GM18868 (cell line): ENCODE measurements around the gene CAMK1D.
"Not testable (repeated sequence)": the region's sequence is repeated elsewhere in the genome, so short reads cannot be mapped to it uniquely, and the experiment has no call there.

Experiments
- ATAC-seq: cut with Tn5 transposase; IDR thresholded peaks from one replicate; pipeline ENCODE4 v1.9.1; 2021; ENCODE audit warnings: mild to moderate bottlenecking, moderate library complexity; ENCODE audit not compliant: unreplicated experiment

CAMK1D gene

GRCh38 chr10:12546160-12546802, 196.9 kb downstream of the CAMK1D start:
- ATAC-seq: not testable (repeated sequence)

GRCh38 chr10:12547301-12547771, 198.0 kb downstream of the CAMK1D start:
- ATAC-seq: no peak

- ATAC-seq: no peak
Measured at GRCh38 chr10:12549297-12549696, 199.9 kb downstream of the CAMK1D start.

- no peak for ATAC-seq
Measured at GRCh38 chr10:12550994-12551393, 201.6 kb downstream of the CAMK1D start.

GRCh38 chr10:12556039-12556438, 206.7 kb downstream of the CAMK1D start:
- no peak for ATAC-seq

- no peak for ATAC-seq
Measured at GRCh38 chr10:12559578-12560178, 210.3 kb downstream of the CAMK1D start.

GRCh38 chr10:12561307-12561706, 212.0 kb downstream of the CAMK1D start:
- ATAC-seq: no peak

- ATAC-seq: no peak
Measured at GRCh38 chr10:12561720-12562119, 212.4 kb downstream of the CAMK1D start.

- ATAC-seq: no peak
Measured at GRCh38 chr10:12563489-12563888, 214.1 kb downstream of the CAMK1D start.

GRCh38 chr10:12564173-12564572, 214.8 kb downstream of the CAMK1D start:
- no peak for ATAC-seq

GRCh38 chr10:12566161-12567115, 217.1 kb downstream of the CAMK1D start:
- no peak for ATAC-seq

- ATAC-seq: no peak
Measured at GRCh38 chr10:12568391-12569009, 219.2 kb downstream of the CAMK1D start.

GRCh38 chr10:12572281-12572680, 222.9 kb downstream of the CAMK1D start:
- ATAC-seq: no peak

- no peak for ATAC-seq
Measured at GRCh38 chr10:12577610-12578009, 228.3 kb downstream of the CAMK1D start.

- no peak for ATAC-seq
Measured at GRCh38 chr10:12579954-12580858, 230.9 kb downstream of the CAMK1D start.

- no peak for ATAC-seq
Measured at GRCh38 chr10:12583891-12584595, 234.7 kb downstream of the CAMK1D start.

- no peak for ATAC-seq
Measured at GRCh38 chr10:12586741-12587140, 237.4 kb downstream of the CAMK1D start.

- ATAC-seq: no peak
Measured at GRCh38 chr10:12587451-12587888, 238.1 kb downstream of the CAMK1D start.

- ATAC-seq: no peak
Measured at GRCh38 chr10:12588091-12588860, 238.9 kb downstream of the CAMK1D start.
